Right atrium auricular region (tissue), 2 donors: ENCODE results near the gene CACNA2D3. TPM values are rescaled to one million over a fixed set of nuclear protein-coding genes. Genes with fewer than 3 reads are reported as not detected.

Experiments
- DNase-seq: peaks from one replicate; pipeline ENCODE4 v3.0.0-alpha.2; 2019; ENCODE audit warnings: low spot score
- H3K27ac ChIP-seq, 2 donors: fragments of 200-600 bp; sonication (generic); 1 replicate in 1 of 2; 2 replicates in 1 of 2; pipeline ENCODE4 v1.5.1; 2016 to 2019
- H3K27me3 ChIP-seq, 2 donors: fragments of 200-600 bp; sonication (generic); one replicate each; pipeline versions ENCODE4 v1.5.1 to v1.6.0; 2017 to 2019
- H3K36me3 ChIP-seq: fragments of 200-600 bp; sonication (generic); one replicate; pipeline ENCODE4 v1.5.1; 2016
- H3K4me1 ChIP-seq, 2 donors: fragments of 200-600 bp; sonication (generic); one replicate each; pipeline versions ENCODE4 v1.5.1 to v1.6.0; 2017 to 2019
- H3K4me3 ChIP-seq, 2 donors: fragments of 200-600 bp; sonication (generic); 1 replicate in 1 of 2; 2 replicates in 1 of 2; pipeline ENCODE4 v1.5.1; 2017 to 2019; ENCODE audit warnings: mild to moderate bottlenecking in 1 of 2, moderate library complexity in 1 of 2
- H3K9me3 ChIP-seq, 2 donors: fragments of 200-600 bp; sonication (generic); one replicate each; pipeline ENCODE4 v1.5.1; 2019
- CTCF ChIP-seq, 2 donors: fragments of 200-600 bp; sonication (generic); IDR thresholded peaks; one replicate each; pipeline ENCODE4 v1.5.1; 2019; ENCODE audit warnings: antibody characterized with exemption in 2 of 2
- total RNA-seq, 2 donors: library from RNA; depleted of rRNA; stranded (reverse); fragments of >200 nt; gene quantifications; one replicate each; pipeline ENCODE4 v1.1.0, GENCODE V29; 2016

CACNA2D3 gene
- total RNA-seq, 2 donors from 2014 or later, result 10.9 to 17.2 TPM

- Histone ChIP-seq H3K4me1 (no peaks in the 10 kb centered on the region), H3K36me3 (no peaks in the 10 kb centered on the region), H3K9me3 (no peaks in the 10 kb centered on the region), H3K27me3 (no peaks in the 10 kb centered on the region), H3K4me3 (no peak overlapping the region), H3K27ac (no peak overlapping the region)
- no peak for DNase-seq
- TF ChIP-seq CTCF (IDR thresholded peaks at IDR 0.05), result no peak
Observed at GRCh38 chr3:54311211-54311747, 188.9 kb downstream of the CACNA2D3 start.

GRCh38 chr3:54312156-54312899 lies 190.0 kb downstream of the CACNA2D3 start:
- Histone ChIP-seq H3K27me3 (no peaks in the 10 kb centered on the region), H3K36me3 (no peaks in the 10 kb centered on the region), H3K4me1 (no peaks in the 10 kb centered on the region), H3K27ac (no peak overlapping the region), H3K9me3 (no peaks in the 10 kb centered on the region), H3K4me3 (no peak overlapping the region)
- no peak for DNase-seq
- TF ChIP-seq CTCF (IDR thresholded peaks at IDR 0.05), result no peak

- no peak for DNase-seq
- Histone ChIP-seq H3K36me3 (no peaks in the 10 kb centered on the region), H3K27ac (no peak overlapping the region), H3K9me3 (no peaks in the 10 kb centered on the region), H3K27me3 (no peaks in the 10 kb centered on the region), H3K4me3 (no peak overlapping the region), H3K4me1 (no peaks in the 10 kb centered on the region)
- no peak for TF ChIP-seq CTCF (IDR thresholded peaks at IDR 0.05)
Observed at GRCh38 chr3:54313418-54313817, 191.1 kb downstream of the CACNA2D3 start.

- no peaks in the 10 kb centered on the region for H3K4me1 ChIP-seq
- H3K27me3 ChIP-seq, result no peaks in the 10 kb centered on the region
- H3K36me3 ChIP-seq, result no peaks in the 10 kb centered on the region
- no peak overlapping the region for H3K27ac ChIP-seq
- H3K4me3 ChIP-seq, result no peak overlapping the region
- no peaks in the 10 kb centered on the region for H3K9me3 ChIP-seq
- TF ChIP-seq CTCF (IDR thresholded peaks at IDR 0.05), result no peak
- no peak for DNase-seq
Observed at GRCh38 chr3:54321520-54321919, 199.2 kb downstream of the CACNA2D3 start.

- no peaks in the 10 kb centered on the region for H3K4me1 ChIP-seq
- H3K27me3 ChIP-seq, result no peaks in the 10 kb centered on the region
- no peaks in the 10 kb centered on the region for H3K9me3 ChIP-seq
- no peak for TF ChIP-seq CTCF (IDR thresholded peaks at IDR 0.05)
- DNase-seq, result no peak
- H3K27ac ChIP-seq, result no peak overlapping the region
- H3K36me3 ChIP-seq, result no peaks in the 10 kb centered on the region
- H3K4me3 ChIP-seq, result no peak overlapping the region
Observed at GRCh38 chr3:54322354-54322753, 200.0 kb downstream of the CACNA2D3 start.

- H3K27me3 ChIP-seq, result no peaks in the 10 kb centered on the region
- H3K4me1 ChIP-seq, result no peaks in the 10 kb centered on the region
- no peak for DNase-seq
- H3K36me3 ChIP-seq, result no peaks in the 10 kb centered on the region
- TF ChIP-seq CTCF (IDR thresholded peaks at IDR 0.05), result no peak
- H3K4me3 ChIP-seq, result no peak overlapping the region
- no peak overlapping the region for H3K27ac ChIP-seq
- H3K9me3 ChIP-seq, result no peaks in the 10 kb centered on the region
Observed at GRCh38 chr3:54324103-54324502, 201.8 kb downstream of the CACNA2D3 start.
